Ishikawa (cell line): Measurements from ENCODE around the gene MAP1B.

ENCODE experiments used
- CEBPB ChIP-seq: IDR thresholded peaks from 2 replicates; pipeline ENCODE4 v1.6.1; 2012
- CREB1 ChIP-seq: IDR thresholded peaks from 2 replicates; pipeline ENCODE4 v1.6.1; 2012; ENCODE audit warnings: low read depth
- EGR1 ChIP-seq: IDR thresholded peaks from 2 replicates; pipeline ENCODE4 v1.6.1; 2012
- EP300 ChIP-seq: IDR thresholded peaks from 2 replicates; pipeline ENCODE4 v1.6.1; 2012; ENCODE audit warnings: borderline replicate concordance
- FOXM1 ChIP-seq: IDR thresholded peaks from 2 replicates; pipeline ENCODE4 v1.6.1; 2012; ENCODE audit warnings: low read depth, borderline replicate concordance
- NFIC ChIP-seq: IDR thresholded peaks from 2 replicates; pipeline ENCODE4 v1.6.1; 2012
- RAD21 ChIP-seq: IDR thresholded peaks from 2 replicates; pipeline ENCODE4 v1.6.1; 2012; ENCODE audit warnings: low read depth
- REST ChIP-seq: IDR thresholded peaks from 2 replicates; pipeline ENCODE4 v1.6.1; 2012; ENCODE audit warnings: low read depth, mild to moderate bottlenecking
- TAF1 ChIP-seq: IDR thresholded peaks from 2 replicates; pipeline ENCODE4 v1.6.1; 2012; ENCODE audit warnings: low read depth, mild to moderate bottlenecking
- TCF12 ChIP-seq: IDR thresholded peaks from 2 replicates; pipeline ENCODE4 v1.6.1; 2012; ENCODE audit warnings: low read depth
- TEAD4 ChIP-seq: IDR thresholded peaks from 2 replicates; pipeline ENCODE4 v1.6.1; 2012
- YY1 ChIP-seq: IDR thresholded peaks from 2 replicates; pipeline ENCODE4 v1.6.1; 2012; ENCODE audit warnings: low read depth
- ZBTB7A ChIP-seq: IDR thresholded peaks from 2 replicates; pipeline ENCODE4 v1.6.1; 2012; ENCODE audit warnings: low read depth
- TF ChIP-seq, protein P1 (sequence below): IDR thresholded peaks from 2 replicates; pipeline ENCODE4 v1.6.1; 2012
- TF ChIP-seq, protein P2 (sequence below): IDR thresholded peaks from 2 replicates; pipeline ENCODE4 v1.6.1; 2012

MAP1B gene

DNA sequence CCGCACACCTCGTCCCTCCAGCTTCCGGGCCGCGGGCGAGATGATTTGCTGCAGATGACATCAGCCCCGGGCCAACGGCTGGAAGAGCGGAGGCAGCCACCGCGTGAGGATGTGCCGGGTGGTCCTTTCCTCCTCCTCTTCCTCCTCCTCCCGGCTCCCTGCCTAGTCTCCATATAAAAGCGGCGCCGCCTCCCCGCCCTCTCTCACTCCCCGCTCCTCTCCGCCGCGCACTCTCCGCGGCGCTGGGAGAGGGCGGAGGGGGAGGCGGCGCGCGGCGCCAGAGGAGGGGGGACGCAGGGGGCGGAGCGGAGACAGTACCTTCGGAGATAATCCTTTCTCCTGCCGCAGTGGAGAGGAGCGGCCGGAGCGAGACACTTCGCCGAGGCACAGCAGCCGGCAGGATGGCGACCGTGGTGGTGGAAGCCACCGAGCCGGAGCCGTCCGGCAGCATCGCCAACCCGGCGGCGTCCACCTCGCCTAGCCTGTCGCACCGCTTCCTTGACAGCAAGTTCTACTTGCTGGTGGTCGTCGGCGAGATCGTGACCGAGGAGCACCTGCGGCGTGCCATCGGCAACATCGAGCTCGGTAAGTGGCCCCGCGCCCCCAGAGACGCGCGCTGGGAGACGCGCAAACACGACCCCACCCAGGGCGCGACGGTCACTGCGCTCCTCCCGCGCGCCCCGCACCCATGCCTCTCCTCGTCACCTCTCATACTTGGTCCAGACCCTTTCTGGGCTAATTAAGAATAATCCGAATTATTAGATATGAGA is at the start of gene MAP1B:
Gene MAP1B, plus strand, starts transcription at position 345 of the 770 bp plus-strand sequence. Its CDS starts 57 bp downstream, at position 402.
- TF ChIP-seq, protein P1, sequence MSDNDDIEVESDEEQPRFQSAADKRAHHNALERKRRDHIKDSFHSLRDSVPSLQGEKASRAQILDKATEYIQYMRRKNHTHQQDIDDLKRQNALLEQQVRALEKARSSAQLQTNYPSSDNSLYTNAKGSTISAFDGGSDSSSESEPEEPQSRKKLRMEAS = peak; percentile 44
- TF ChIP-seq EGR1 (0 out of 2 replicates have a peak, but pooled peaks have one; percentile 6), ZBTB7A (peak; percentile 56; the same call in 1 of the 2 replicates), TCF12 (no peak), NFIC (0 out of 2 replicates have a peak, but pooled peaks have one; percentile 5), TEAD4 (no peak), YY1 (peak; percentile 10; the same call in 1 of the 2 replicates)
- TF ChIP-seq, protein P2, sequence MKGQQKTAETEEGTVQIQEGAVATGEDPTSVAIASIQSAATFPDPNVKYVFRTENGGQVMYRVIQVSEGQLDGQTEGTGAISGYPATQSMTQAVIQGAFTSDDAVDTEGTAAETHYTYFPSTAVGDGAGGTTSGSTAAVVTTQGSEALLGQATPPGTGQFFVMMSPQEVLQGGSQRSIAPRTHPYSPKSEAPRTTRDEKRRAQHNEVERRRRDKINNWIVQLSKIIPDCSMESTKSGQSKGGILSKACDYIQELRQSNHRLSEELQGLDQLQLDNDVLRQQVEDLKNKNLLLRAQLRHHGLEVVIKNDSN = no peak

GRCh38 chr5:72057816-72058215 is 49.5 kb upstream of the MAP1B start:
- TF ChIP-seq, protein P1 = no peak
- TF ChIP-seq NFIC (no peak), TEAD4 (no peak), EP300 (no peak), RAD21 (no peak), ZBTB7A (no peak), CREB1 (no peak), TAF1 (no peak), TCF12 (no peak), FOXM1 (no peak), REST (no peak), CEBPB (no peak), EGR1 (no peak)
- TF ChIP-seq, protein P2 = no peak

- no peak for TF ChIP-seq TCF12
- peak; percentile 93 for TF ChIP-seq REST
Observed at GRCh38 chr5:72063219-72063819, 44.0 kb upstream of the MAP1B start.

DNA sequence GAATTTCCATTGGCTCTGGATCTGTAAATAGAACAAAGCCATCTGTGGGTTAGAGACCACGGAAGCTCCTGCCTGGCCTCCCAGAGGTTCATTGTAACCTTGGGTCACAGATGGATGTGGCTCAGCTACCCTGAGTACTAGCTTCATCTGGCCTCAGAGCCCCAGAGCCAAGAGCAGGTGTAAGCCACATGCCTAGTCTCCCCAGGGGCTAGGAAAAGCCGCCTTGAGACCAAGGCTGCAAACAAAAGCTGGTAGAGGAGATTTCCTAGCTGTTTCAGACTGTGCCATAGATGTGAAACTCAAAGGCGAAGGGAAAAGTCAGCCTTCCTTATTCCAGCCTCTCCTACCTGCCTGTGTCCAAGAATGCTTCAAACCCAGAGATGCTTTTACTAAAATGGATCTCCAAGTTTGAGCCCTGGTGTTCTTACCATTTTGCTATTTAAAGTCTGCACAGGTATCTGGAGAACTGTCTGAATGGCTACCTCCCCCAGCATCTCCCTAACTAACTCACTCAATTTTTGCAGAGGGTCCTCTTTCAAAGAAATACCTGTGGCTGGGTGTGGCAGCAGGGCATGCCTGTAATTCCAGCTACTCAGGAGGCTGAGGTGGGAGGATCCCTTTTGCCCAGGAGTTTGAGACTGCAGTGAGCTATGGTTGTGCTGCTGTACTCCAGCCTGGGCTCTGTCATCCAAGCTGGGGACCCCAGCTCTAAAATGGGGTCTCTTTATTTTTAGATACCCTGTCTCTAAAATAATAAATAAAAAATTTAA is 42.3 kb upstream of the MAP1B start:
- TF ChIP-seq RAD21 (no peak), REST (no peak), TCF12 (no peak), TAF1 (no peak)
